IMR-90 (cell line): ENCODE results near the gene EMCN. TPM values are rescaled to one million over a fixed set of nuclear protein-coding genes. Genes with fewer than 3 reads are reported as not detected.

Experiments
- ATAC-seq: fragments of 200-7000 bp; cut with Tn5 transposase; 2 replicates; pipeline ENCODE4 v1.9.1; 2020; ENCODE audit warnings: low read depth, mild to moderate bottlenecking, moderate library complexity
- BruUV-seq: library from RNA; stranded (reverse); fragments of 400-500 nt; replicated peaks from 2 replicates; lab custom pipeline; 2021; lab: Mats Ljungman, UMichigan
- CTCF ChIA-PET: fragments of 300-600 bp; formaldehyde crosslinking; extraction: SDS; loops from one replicate; lab custom pipeline; 2021; ENCODE audit warnings: antibody characterized with exemption; lab: Yijun Ruan, JAX
- POLR2A ChIA-PET: fragments of 300-600 bp; sonication (Branson Sonifier 250); formaldehyde crosslinking; loops from one replicate; lab custom pipeline; 2022; ENCODE audit warnings: antibody characterized with exemption; ENCODE audit not compliant: unreplicated experiment; lab: Charles Lee
- DNase-seq: peaks from one replicate; pipeline ENCODE4 v3.0.0; 2013
- H2AFZ ChIP-seq: replicated peaks from 2 replicates; pipeline ENCODE3; 2013; ENCODE audit warnings: low read length, mild to moderate bottlenecking; ENCODE audit not compliant: poor library complexity
- H2AK5ac ChIP-seq: 2 replicates; pipeline ENCODE4 v1.6.1; 2013; ENCODE audit warnings: low read depth, low read length, inconsistent platforms
- H2AK9ac ChIP-seq: replicated peaks from 2 replicates; pipeline ENCODE3; 2013; ENCODE audit warnings: mild to moderate bottlenecking, low read depth, low read length, moderate library complexity; ENCODE audit not compliant: poor library complexity
- H2BK120ac ChIP-seq: 2 replicates; pipeline ENCODE4 v1.6.1; 2013; ENCODE audit warnings: low read depth, low read length, inconsistent platforms
- H2BK15ac ChIP-seq: 3 replicates; pipeline ENCODE4 v1.6.1; 2013; ENCODE audit warnings: low read depth, low read length, inconsistent platforms
- H2BK20ac ChIP-seq: 2 replicates; pipeline ENCODE4 v1.6.1; 2013; ENCODE audit warnings: low read depth, mild to moderate bottlenecking, inconsistent platforms, low read length, moderate library complexity
- H2BK5ac ChIP-seq: 2 replicates; pipeline ENCODE4 v1.6.1; 2013; ENCODE audit warnings: mild to moderate bottlenecking, low read depth, low read length, inconsistent platforms; ENCODE audit not compliant: poor library complexity, severe bottlenecking
- H3K14ac ChIP-seq: replicated peaks from 2 replicates; pipeline ENCODE4 v1.6.1; 2013; ENCODE audit warnings: low read depth, low read length, inconsistent platforms
- H3K18ac ChIP-seq: 2 replicates; pipeline ENCODE4 v1.6.1; 2013; ENCODE audit warnings: low read depth, low read length, control low read depth
- H3K23ac ChIP-seq: 2 replicates; pipeline ENCODE4 v1.6.1; 2013; ENCODE audit warnings: low read depth, low read length, inconsistent platforms
- H3K27ac ChIP-seq: 2 replicates; pipeline ENCODE4 v1.5.1; 2013; ENCODE audit warnings: mild to moderate bottlenecking, control low read depth, low read length; ENCODE audit not compliant: insufficient read depth
- H3K27me3 ChIP-seq: 2 replicates; pipeline ENCODE4 v1.6.1; 2013; ENCODE audit warnings: low read length; ENCODE audit not compliant: control insufficient read depth, insufficient read depth
- H3K36me3 ChIP-seq: 2 replicates; pipeline ENCODE4 v1.6.1; 2013; ENCODE audit warnings: low read length, mixed read lengths; ENCODE audit not compliant: control insufficient read depth, insufficient read depth
- H3K4ac ChIP-seq: 2 replicates; pipeline ENCODE4 v1.6.1; 2013; ENCODE audit warnings: low read depth, low read length, inconsistent platforms
- H3K4me1 ChIP-seq: 2 replicates; pipeline ENCODE4 v1.6.1; 2013; ENCODE audit warnings: low read length, mixed read lengths; ENCODE audit not compliant: control insufficient read depth, insufficient read depth
- H3K4me2 ChIP-seq: 2 replicates; pipeline ENCODE4 v1.6.1; 2013; ENCODE audit warnings: low read depth, mild to moderate bottlenecking, control low read depth, low read length, moderate library complexity
- H3K4me3 ChIP-seq: 2 replicates; pipeline ENCODE4 v1.5.1; 2013; ENCODE audit warnings: low read depth, mild to moderate bottlenecking, control low read depth, low read length, moderate library complexity; ENCODE audit not compliant: insufficient read depth
- H3K56ac ChIP-seq: 2 replicates; pipeline ENCODE4 v1.6.1; 2013; ENCODE audit warnings: low read length, inconsistent platforms; ENCODE audit not compliant: insufficient read depth; ENCODE audit errors: extremely low read depth
- H3K79me1 ChIP-seq, 2 experiments: 2 replicates each; pipeline ENCODE4 v1.6.1; 2013; ENCODE audit warnings: low read length in 2 of 2, inconsistent platforms in 1 of 2, low read depth in 1 of 2
- H3K9ac ChIP-seq: 2 replicates; pipeline ENCODE4 v1.6.1; 2013; ENCODE audit warnings: low read depth, low read length, control low read depth
- H3K9me1 ChIP-seq: 2 replicates; pipeline ENCODE4 v1.6.1; 2013; ENCODE audit warnings: low read length, inconsistent platforms; ENCODE audit not compliant: insufficient read depth
- H3K9me3 ChIP-seq: 2 replicates; pipeline ENCODE4 v1.6.1; 2013; ENCODE audit warnings: low read length; ENCODE audit not compliant: control insufficient read depth, insufficient read depth
- H4K20me1 ChIP-seq: 2 replicates; pipeline ENCODE4 v1.6.1; 2013; ENCODE audit warnings: low read length, inconsistent platforms; ENCODE audit not compliant: insufficient read depth
- H4K5ac ChIP-seq: 2 replicates; pipeline ENCODE4 v1.6.1; 2013; ENCODE audit warnings: mild to moderate bottlenecking, low read depth, low read length, control low read depth
- H4K8ac ChIP-seq, 2 experiments: 2 replicates each; pipeline ENCODE4 v1.6.1; 2013; ENCODE audit warnings: low read depth in 2 of 2, low read length in 2 of 2, control low read depth in 1 of 2, inconsistent platforms in 1 of 2
- H4K91ac ChIP-seq: 2 replicates; pipeline ENCODE4 v1.6.1; 2013; ENCODE audit warnings: low read depth, low read length, inconsistent platforms; ENCODE audit not compliant: insufficient read depth
- BHLHE40 ChIP-seq: fragments of 150-350 bp; IDR thresholded peaks from 2 replicates; pipeline ENCODE4 v1.6.1; 2016; ENCODE audit warnings: mild to moderate bottlenecking, low read depth, low read length
- CEBPB ChIP-seq: IDR thresholded peaks from 2 replicates; pipeline ENCODE4 v1.6.1; 2012; ENCODE audit warnings: low read depth, low read length, improper control_type of control experiment
- CHD1 ChIP-seq: IDR thresholded peaks from 2 replicates; pipeline ENCODE4 v1.6.1; 2012; ENCODE audit warnings: low read depth, low read length, improper control_type of control experiment
- CTCF ChIP-seq: conservative IDR thresholded peaks from 2 replicates; pipeline ENCODE4 v1.5.1; 2012; ENCODE audit warnings: mild to moderate bottlenecking, low read depth, low read length, improper control_type of control experiment
- ELK1 ChIP-seq: fragments of 150-350 bp; IDR thresholded peaks from 2 replicates; pipeline ENCODE4 v1.6.1; 2016; ENCODE audit warnings: low read depth, mild to moderate bottlenecking, low read length, moderate library complexity, borderline replicate concordance
- FOS ChIP-seq: fragments of 150-350 bp; IDR thresholded peaks from 2 replicates; pipeline ENCODE4 v1.6.1; 2016; ENCODE audit warnings: low read depth, low read length
- MAFK ChIP-seq: IDR thresholded peaks from 2 replicates; pipeline ENCODE4 v1.6.1; 2012; ENCODE audit warnings: low read depth, low read length, improper control_type of control experiment
- MAZ ChIP-seq: IDR thresholded peaks from 2 replicates; pipeline ENCODE4 v1.6.1; 2012; ENCODE audit warnings: low read depth, mild to moderate bottlenecking, low read length, improper control_type of control experiment, moderate library complexity, borderline replicate concordance
- MXI1 ChIP-seq: IDR thresholded peaks from 2 replicates; pipeline ENCODE4 v1.6.1; 2012; ENCODE audit warnings: low read depth, mild to moderate bottlenecking, low read length, moderate library complexity, borderline replicate concordance
- NFE2L2 ChIP-seq: fragments of 150-350 bp; IDR thresholded peaks from 2 replicates; pipeline ENCODE4 v1.6.1; 2016; ENCODE audit warnings: low read depth, mild to moderate bottlenecking, low read length
- POLR2A ChIP-seq: IDR thresholded peaks from 2 replicates; pipeline ENCODE4 v1.6.1; 2012; ENCODE audit warnings: mild to moderate bottlenecking, low read depth, low read length
- RAD21 ChIP-seq: IDR thresholded peaks from 2 replicates; pipeline ENCODE4 v1.6.1; 2012; ENCODE audit warnings: low read length, improper control_type of control experiment
- RCOR1 ChIP-seq: IDR thresholded peaks from 2 replicates; pipeline ENCODE4 v1.6.1; 2012; ENCODE audit warnings: mild to moderate bottlenecking, low read length, improper control_type of control experiment; ENCODE audit not compliant: insufficient replicate concordance
- RFX5 ChIP-seq: IDR thresholded peaks from 2 replicates; pipeline ENCODE4 v1.8.0; 2012; ENCODE audit warnings: low read depth, mild to moderate bottlenecking, low read length, moderate library complexity
- SMC3 ChIP-seq: fragments of 150-350 bp; IDR thresholded peaks from 2 replicates; pipeline ENCODE4 v1.6.1; 2016; ENCODE audit warnings: low read depth, mild to moderate bottlenecking, antibody characterized with exemption, low read length, moderate library complexity
- USF2 ChIP-seq: fragments of 150-350 bp; IDR thresholded peaks from 2 replicates; pipeline ENCODE4 v1.6.1; 2017; ENCODE audit warnings: mild to moderate bottlenecking, antibody characterized with exemption, low read length, low read depth
- WGBS, 2 experiments: methylation state at CpG; one replicate each; pipeline versions ENCODE4 v1.1.5 to v1.1.7; 2013; ENCODE audit warnings: missing lambda C conversion rate in 2 of 2; ENCODE audit not compliant: insufficient read length in 1 of 2; ENCODE audit errors: extremely low coverage in 2 of 2; 5-methylcytosine and 5-hydroxymethylcytosine counted together
- dilution Hi-C: fragments of 300-500 bp; cut with HindIII; formaldehyde crosslinking; loops from one replicate; pipeline ENCODE4 v1.14.3; 2018; ENCODE audit warnings: low sequenced_read_pairs; ENCODE audit not compliant: unreplicated experiment
- in situ Hi-C: fragments of 300-500 bp; cut with MboI; formaldehyde crosslinking; loops from 3 replicates; pipeline ENCODE4 v1.14.3; 2019; ENCODE audit warnings: low sequenced_read_pairs, inconsistent platforms, mixed read lengths
- intact Hi-C: fragments of 100-400 bp; cut with micrococcal nuclease; formaldehyde crosslinking; loops from 2 replicates; pipeline ENCODE4 v1.10.0; 2022
- polyA plus RNA-seq, 3 experiments: library from polyadenylated mRNA; depleted of rRNA; stranded (reverse); fragments of >200 nt; gene quantifications; 2 replicates each; pipeline ENCODE4 v1.2.3, GENCODE V29; 2012; ENCODE audit warnings: low replicate concordance in 1 of 3
- total RNA-seq: library from RNA; depleted of rRNA; stranded (reverse); fragments of >200 nt; gene quantifications from 2 replicates; pipeline ENCODE4 v1.2.3, GENCODE V29; 2012

Gene EMCN
- total and polyA plus RNA-seq, 2 of the 4 experiments (the other 2 are of a cell fraction): not detected

GRCh38 chr4:100450449-100450848, 67.4 kb downstream of the EMCN start:
- in situ Hi-C loops: no loop called here

More at GRCh38 chr4:100450449-100450848, 67.4 kb downstream of the EMCN start:
- Histone ChIP-seq H4K8ac (no peak overlapping the region), H2AK5ac (no peak overlapping the region), H3K9me1 (no peaks in the 10 kb centered on the region), H4K20me1 (no peaks in the 10 kb centered on the region), H3K27ac (no peak overlapping the region), H3K27me3 (no peaks in the 10 kb centered on the region), H3K14ac (no peak overlapping the region), H3K4me1 (no peaks in the 10 kb centered on the region), H2AK9ac (no peak overlapping the region), H2BK20ac (no peak overlapping the region), H4K91ac (no peak overlapping the region), H3K23ac (no peak overlapping the region), H3K4ac (no peak overlapping the region), H3K4me2 (no peak overlapping the region), H4K5ac (no peak overlapping the region), H3K4me3 (no peak overlapping the region), H3K9me3 (no peaks in the 10 kb centered on the region), H2BK120ac (no peak overlapping the region), H3K18ac (no peak overlapping the region), H3K9ac (no peak overlapping the region), H3K36me3 (no peaks in the 10 kb centered on the region), H3K56ac (no peak overlapping the region), H2AFZ (no peak overlapping the region), H2BK5ac (no peak overlapping the region), H3K79me1 (no peaks in the 10 kb centered on the region), H2BK15ac (no peak overlapping the region)
- no TSS peak for BruUV-seq
- intact Hi-C loops (no loop called here), dilution Hi-C loops (no loop called here)
- peak; percentile 10 for DNase-seq
- CTCF ChIA-PET: no interaction called here
- no peak for ATAC-seq
- POLR2A ChIA-PET: no interaction called here
- TF ChIP-seq RFX5 (no peak), MAFK (no peak), SMC3 (no peak), BHLHE40 (no peak), CEBPB (no peak), USF2 (no peak), MAZ (no peak), NFE2L2 (no peak), RCOR1 (no peak), POLR2A (no peak), CHD1 (no peak), FOS (no peak), MXI1 (no peak), ELK1 (no peak), CTCF (no peak), RAD21 (no peak)
- WGBS, 2 experiments: no CpG with 5 or more reads among the region's 2 CpGs
